GM19043 (cell line): Measurements from ENCODE around the gene SFSWAP.

Experiments
- ATAC-seq: cut with Tn5 transposase; IDR thresholded peaks from one replicate; pipeline ENCODE4 v1.9.1; 2021; ENCODE audit warnings: low read depth; ENCODE audit not compliant: unreplicated experiment

SFSWAP gene

GRCh38 chr12:131784909-131785762 lies 74.2 kb downstream of the SFSWAP start:
- ATAC-seq: no peak

DNA sequence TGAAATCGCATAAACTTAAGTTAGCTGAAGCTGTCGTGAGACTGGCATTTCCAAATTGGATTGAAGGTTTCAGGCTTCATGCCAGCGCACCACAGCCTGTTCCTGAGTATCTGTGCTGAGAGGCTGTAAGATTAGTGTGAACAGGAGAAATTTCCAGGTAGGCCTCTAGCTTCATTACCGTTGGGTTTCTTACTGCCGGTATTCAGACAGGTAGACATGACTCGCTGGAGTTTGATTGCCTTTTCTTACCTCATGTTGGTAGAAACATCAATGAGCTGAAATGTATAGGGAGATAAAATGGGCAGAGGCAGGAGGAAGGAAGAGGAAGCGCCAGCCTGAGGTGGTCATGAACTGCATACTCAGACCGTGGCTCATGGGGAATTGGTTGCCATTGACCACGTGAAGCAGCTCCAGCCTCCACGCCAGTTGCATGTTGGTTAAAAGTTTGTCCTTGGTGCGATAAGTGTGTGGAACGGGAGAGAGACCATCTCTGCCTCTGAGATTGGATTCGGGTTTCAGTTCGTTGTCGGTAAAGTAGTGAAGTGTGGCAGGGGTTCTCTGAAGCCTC lies 75.0 kb downstream of the SFSWAP start:
- ATAC-seq: no peak

DNA sequence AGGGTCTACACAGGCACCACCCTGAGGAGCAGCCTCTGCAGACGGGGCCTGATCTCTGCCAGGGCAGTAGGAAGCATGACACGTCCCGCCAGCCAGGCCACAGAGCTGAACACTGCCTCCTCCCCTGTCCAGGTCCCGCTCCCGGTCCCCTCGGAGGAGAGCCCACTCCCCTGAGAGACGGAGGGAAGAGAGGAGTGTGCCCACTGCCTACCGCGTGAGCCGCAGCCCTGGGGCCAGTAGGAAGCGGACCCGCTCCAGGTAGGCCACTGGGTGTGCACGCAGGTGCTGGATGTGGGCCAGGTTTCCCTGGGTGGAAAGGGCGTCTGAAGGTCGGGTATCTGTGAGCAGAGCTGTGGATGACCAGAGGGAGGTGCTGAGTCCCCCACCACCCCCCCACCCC lies 75.4 kb downstream of the SFSWAP start:
- ATAC-seq: no peak

DNA sequence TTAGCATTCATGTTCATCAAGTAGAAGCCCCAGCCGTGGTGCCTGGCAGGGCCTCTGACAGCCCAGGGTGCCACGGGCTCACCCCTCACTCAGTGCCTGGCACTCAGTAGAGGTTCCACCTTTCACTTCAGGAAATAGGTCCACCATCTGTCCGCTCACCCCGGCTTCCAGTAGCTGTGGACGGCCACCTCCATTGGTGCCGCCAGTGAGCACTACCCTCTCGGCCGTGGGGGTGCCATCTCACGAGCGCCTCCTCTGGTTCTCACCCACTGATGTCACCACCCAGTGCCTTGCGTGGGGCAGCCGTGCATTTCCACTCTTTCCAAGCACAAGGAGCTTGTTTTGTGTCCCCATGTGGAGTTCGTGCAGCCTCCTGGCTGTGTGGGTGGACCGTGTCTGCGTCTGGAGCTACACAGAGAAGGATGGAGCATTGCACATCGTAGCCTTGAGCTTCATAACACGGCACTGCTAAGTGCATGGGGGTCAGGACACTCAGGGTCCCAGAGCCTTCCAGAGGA lies 76.3 kb downstream of the SFSWAP start:
- ATAC-seq: no peak

GRCh38 chr12:131788070-131788469 lies 77.2 kb downstream of the SFSWAP start:
- ATAC-seq: no peak

DNA sequence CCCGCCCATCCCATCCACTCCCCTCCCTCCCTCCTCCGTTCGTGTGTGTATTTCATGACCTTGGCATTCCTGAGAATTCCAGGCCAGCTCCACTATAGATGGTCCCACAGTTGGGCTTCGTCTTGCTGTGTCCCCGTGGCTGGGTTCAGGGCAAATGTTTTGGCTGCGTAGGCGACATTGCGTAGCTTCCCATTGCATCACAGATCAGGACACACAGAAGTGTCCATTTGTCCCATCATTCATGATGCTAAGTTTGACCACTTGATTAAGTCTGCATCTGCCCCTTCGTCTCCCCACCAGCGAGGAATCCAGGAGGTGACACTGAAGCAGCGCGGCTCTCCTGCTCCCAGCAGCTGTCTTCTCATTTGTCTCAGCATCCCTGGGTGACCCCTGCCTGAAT lies 78.7 kb downstream of the SFSWAP start:
- ATAC-seq: no peak

GRCh38 chr12:131793243-131794022 lies 82.5 kb downstream of the SFSWAP start:
- no peak for ATAC-seq

DNA sequence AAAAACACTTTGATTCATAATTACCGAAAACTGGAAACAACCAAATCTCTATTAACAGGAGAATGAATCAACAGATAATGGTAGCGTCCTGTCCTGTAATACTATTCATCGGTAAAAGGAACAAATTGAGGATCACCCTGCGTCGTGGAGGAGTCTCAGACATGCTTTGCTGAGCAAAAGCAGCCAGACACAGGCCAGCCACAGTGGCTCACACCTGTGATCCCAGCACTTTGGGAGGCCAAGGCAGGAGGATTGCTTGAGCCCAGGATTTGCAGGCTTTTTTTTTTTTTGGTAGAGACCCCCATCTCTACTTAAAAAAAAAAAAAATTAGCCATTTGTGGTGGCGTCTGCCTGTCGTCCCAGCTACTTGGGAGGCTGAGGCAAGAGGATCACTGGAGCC lies 83.2 kb downstream of the SFSWAP start:
- ATAC-seq: no peak

DNA sequence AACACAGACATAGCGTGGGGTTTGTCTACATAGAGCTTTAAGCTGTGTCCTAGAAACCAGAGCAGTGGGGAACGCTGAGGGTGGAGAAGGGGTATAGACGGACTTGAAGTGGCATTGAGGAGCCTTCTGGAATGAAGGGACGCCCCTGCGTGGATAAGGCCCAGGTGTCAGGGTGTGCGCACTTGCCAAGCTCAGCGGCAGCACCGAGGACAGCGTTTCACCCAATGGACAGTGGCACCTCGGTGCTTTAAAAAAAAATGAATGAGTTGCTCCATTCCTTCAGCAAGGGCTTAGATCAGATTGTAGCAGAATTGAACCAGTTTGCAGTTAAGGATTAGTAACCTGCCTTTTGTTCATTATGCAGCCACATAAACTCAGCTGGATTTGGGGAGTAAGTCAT lies 83.7 kb downstream of the SFSWAP start:
- ATAC-seq: no peak

DNA sequence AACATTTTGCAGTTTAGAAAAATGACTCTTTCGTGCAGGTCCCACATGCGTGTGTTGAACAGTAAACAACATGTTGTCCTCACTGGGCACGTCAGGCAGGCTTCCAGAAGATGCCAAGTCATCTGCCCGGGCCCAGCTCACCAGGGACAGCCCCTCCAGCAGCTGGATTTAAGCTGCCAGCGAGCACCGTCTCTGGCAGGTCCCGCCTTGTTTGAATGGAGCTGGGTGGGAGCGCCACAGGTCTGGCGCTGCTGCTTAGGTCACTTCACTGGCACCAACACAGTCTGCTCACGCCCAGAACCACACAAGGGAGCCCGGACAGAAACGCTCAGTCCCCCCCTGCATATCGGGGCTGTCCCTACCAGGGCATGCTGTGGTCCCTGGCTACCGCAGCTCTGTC lies 84.2 kb downstream of the SFSWAP start:
- no peak for ATAC-seq

DNA sequence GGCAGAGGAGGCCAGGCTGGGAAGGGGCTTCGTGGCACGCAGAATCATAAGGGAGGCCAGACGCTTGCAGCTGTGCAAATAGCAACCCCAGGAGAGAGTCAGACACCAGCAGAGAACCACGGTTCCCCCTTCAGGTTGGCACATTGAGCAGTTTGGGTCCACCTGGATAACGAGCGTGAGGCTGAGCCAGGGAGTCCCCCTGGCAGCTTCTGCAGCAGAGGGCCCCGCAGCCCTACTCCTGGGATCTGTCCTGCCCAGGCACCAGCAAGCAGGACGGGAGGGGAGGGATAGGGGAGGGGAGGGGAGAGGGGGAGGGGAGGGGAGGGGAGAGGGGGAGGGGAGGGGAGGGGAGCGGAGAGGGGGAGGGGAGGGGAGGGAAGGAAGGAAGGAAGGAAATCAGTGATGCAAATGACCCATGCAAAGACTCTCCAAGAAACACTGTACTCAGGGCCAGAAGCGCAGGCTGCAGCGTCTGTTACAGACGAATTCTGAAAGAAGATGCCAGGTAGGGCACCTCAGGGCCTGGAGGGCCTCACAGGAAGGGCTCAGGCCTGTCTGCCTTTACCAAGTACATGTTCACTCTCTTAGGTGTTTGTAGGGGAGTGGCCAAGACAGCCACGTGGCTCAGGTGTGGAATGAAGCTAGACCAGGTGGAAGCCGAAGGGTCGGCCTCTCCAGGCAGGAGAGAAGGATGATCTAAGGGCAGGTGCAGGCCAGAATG lies 85.0 kb downstream of the SFSWAP start:
- ATAC-seq: no peak

- ATAC-seq: no peak
Measured at GRCh38 chr12:131796411-131796736, 85.5 kb downstream of the SFSWAP start.

DNA sequence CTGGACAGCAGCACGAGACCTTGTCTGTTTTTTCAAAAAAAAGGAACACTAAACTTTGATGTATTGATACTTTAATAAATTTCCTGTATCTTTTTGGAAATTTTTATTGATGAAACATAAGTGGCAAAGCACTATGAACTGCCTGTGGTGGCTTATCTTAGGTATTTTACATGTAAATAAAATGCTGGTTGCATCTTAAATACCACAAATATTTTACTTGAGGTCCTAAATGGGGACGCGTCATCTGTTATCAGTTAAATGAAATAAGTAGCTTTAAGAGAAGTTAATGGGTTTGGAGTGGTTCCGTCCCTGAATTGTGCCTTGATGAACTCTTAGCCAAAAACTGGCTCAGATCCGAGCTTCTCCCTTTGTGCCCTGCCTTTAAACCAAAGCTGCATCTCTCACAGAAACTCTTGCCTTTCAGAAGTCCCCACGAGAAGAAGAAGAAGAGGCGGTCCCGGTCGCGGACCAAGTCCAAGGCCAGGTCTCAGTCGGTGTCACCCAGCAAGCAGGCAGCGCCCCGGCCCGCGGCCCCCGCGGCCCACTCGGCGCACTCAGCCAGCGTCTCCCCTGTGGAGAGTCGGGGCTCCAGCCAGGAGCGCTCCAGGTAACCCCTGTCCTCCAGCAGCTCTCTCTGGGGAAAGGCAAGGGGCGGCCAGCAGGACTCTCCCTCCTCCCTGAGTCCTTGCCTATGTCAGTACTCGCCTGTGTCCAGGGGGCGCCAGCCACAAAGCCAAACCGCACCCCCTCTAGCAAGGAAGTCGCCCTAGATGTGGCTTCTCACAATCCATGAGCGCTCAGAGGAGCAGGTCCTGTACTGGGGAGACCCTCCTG lies 86.1 kb downstream of the SFSWAP start:
- ATAC-seq: no peak

GRCh38 chr12:131797588-131797934 lies 86.7 kb downstream of the SFSWAP start:
- ATAC-seq: no peak

- ATAC-seq: no peak
Measured at GRCh38 chr12:131799195-131799594, 88.3 kb downstream of the SFSWAP start.

GRCh38 chr12:131799828-131800593 lies 89.1 kb downstream of the SFSWAP start:
- ATAC-seq: no peak

- ATAC-seq: no peak
Measured at GRCh38 chr12:131800594-131801135, 89.8 kb downstream of the SFSWAP start.

DNA sequence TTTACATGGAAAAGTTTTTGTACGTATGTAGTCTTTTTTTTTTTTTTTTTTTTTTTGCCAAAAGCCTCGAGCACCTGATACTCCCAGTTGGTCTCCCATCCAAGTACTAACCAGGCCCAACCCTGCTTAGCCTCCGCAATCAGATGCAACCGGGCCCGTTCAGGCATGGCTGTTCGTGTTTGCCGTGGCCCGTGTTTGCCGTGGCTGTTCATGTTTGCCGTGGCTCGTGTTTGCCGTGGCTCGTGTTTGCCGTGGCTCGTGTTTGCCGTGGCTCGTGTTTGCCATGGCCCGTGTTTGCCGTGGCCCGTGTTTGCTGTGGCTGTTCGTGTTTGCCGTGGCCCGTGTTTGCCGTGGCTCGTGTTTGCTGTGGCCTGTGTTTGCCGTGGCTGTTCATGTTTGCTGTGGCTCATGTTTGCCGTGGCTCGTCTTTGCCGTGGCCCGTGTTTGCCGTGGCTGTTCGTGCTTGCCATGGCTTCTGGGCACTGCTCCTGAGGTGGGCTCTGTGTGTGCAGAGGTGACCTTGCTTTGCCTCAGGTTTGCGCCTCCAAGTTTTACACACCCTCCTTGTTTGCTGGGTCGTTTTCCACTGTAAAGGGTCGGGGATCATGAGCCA lies 90.5 kb downstream of the SFSWAP start:
- no peak for ATAC-seq
